ENCODE results near the gene FHIT. TPM values are rescaled to one million over a fixed set of nuclear protein-coding genes. Genes with fewer than 3 reads are reported as not detected.
"Not testable (repeated sequence)": the region's sequence is repeated elsewhere in the genome, so short reads cannot be mapped to it uniquely, and the experiment has no call there.

The FHIT gene
- total and polyA plus RNA-seq, 2 experiments from 2014 or later, result 9.7 to 16.2 TPM

DNA sequence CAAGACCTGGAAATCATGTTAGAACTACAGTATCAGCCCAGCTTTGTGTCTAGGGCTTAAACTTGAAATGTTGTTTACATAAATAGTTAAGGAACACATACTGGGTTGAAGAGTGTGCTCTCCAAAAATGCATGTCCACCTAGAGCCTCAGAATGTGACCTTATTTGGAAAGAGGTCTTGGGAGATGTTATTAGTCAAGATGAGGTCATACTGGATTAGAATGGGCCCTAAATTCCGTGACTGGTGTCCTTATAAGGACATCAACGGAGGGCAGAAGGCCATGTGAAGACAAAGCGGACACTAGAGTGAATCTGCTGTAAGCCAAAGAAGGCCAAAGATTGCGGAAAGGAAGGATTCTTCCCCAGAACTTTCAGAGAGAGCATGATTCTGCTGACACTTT lies 1442.2 kb downstream of the FHIT start:
- Histone ChIP-seq H3K4me2 (no peak overlapping the region), H3K9me2 (replicated peaks; ENCODE audit: insufficient read depth) (no peaks in the 10 kb centered on the region)

DNA sequence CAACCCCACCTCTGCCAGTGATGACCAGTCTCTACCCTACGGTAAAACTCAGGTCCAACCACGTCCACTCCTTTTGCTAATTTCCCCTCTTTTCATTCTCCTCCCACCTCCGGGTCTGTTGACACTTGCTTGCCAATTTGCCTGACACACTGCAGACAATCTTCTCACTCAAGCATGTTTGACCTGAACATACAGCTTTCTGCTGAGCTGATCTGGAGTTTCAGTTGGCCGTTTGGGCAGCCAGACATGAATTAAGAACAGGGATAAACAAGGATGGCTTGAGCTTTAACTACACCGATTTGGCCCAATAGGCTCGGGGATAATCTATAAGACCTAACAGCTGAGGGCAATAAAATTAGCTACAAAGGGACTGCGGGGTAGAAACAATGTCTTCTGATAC lies 1442.8 kb downstream of the FHIT start:
- no peak for TF ChIP-seq EZH2 (IDR thresholded peaks at IDR 0.05; ENCODE audit: borderline replicate concordance)
- TF ChIP-seq, protein P1, sequence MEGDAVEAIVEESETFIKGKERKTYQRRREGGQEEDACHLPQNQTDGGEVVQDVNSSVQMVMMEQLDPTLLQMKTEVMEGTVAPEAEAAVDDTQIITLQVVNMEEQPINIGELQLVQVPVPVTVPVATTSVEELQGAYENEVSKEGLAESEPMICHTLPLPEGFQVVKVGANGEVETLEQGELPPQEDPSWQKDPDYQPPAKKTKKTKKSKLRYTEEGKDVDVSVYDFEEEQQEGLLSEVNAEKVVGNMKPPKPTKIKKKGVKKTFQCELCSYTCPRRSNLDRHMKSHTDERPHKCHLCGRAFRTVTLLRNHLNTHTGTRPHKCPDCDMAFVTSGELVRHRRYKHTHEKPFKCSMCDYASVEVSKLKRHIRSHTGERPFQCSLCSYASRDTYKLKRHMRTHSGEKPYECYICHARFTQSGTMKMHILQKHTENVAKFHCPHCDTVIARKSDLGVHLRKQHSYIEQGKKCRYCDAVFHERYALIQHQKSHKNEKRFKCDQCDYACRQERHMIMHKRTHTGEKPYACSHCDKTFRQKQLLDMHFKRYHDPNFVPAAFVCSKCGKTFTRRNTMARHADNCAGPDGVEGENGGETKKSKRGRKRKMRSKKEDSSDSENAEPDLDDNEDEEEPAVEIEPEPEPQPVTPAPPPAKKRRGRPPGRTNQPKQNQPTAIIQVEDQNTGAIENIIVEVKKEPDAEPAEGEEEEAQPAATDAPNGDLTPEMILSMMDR (IDR thresholded peaks at IDR 0.05; ENCODE audit: poor library complexity), result no peak
- no peak for TF ChIP-seq EZH2phosphoT487 (IDR thresholded peaks at IDR 0.05; ENCODE audit: low read depth, severe bottlenecking, unreplicated experiment)
- H3K79me2 ChIP-seq, result no peaks in the 10 kb centered on the region
- H3K9me2 ChIP-seq (replicated peaks; ENCODE audit: insufficient read depth), result no peaks in the 10 kb centered on the region
- H3K4me3 ChIP-seq, result no peak overlapping the region
- DNase-seq (ENCODE audit: low spot score), result no peak
- no peak overlapping the region for H3K4me2 ChIP-seq
- H3K4me1 ChIP-seq (ENCODE audit: insufficient read depth), result no peaks in the 10 kb centered on the region
- no peak overlapping the region for H3K27ac ChIP-seq
- WGBS (ENCODE audit: low lambda C conversion rate, missing lambda C conversion rate), result 63% methylated on average over 7 of the region's 7 CpGs
- H4K20me1 ChIP-seq (ENCODE audit: insufficient read depth, poor library complexity, severe bottlenecking), result no peaks in the 10 kb centered on the region
- no peaks in the 10 kb centered on the region for H3K36me3 ChIP-seq (replicated peaks; ENCODE audit: insufficient read depth, low read depth)
- no peaks in the 10 kb centered on the region for H3K27me3 ChIP-seq
- no peak overlapping the region for H2AFZ ChIP-seq
- no peaks in the 10 kb centered on the region for H3K9me3 ChIP-seq (ENCODE audit: low read depth)

More for the DNA sequence above, 1442.2 kb downstream of the FHIT start:
- 70% methylated on average over 4 of the region's 4 CpGs for WGBS (ENCODE audit: low lambda C conversion rate, missing lambda C conversion rate)
- no peak overlapping the region for H3K27ac ChIP-seq
- H3K79me2 ChIP-seq, result no peaks in the 10 kb centered on the region
- no peak for DNase-seq (ENCODE audit: low spot score)
- TF ChIP-seq, protein P1 (IDR thresholded peaks at IDR 0.05; ENCODE audit: poor library complexity), result no peak
- TF ChIP-seq EZH2phosphoT487 (IDR thresholded peaks at IDR 0.05; ENCODE audit: low read depth, severe bottlenecking, unreplicated experiment), result no peak
- TF ChIP-seq EZH2 (IDR thresholded peaks at IDR 0.05; ENCODE audit: borderline replicate concordance), result no peak
- H2AFZ ChIP-seq, result no peak overlapping the region
- no peak overlapping the region for H3K4me3 ChIP-seq
- H4K20me1 ChIP-seq (ENCODE audit: insufficient read depth, poor library complexity, severe bottlenecking), result no peaks in the 10 kb centered on the region
- H3K27me3 ChIP-seq, result no peaks in the 10 kb centered on the region
- no peaks in the 10 kb centered on the region for H3K9me3 ChIP-seq (ENCODE audit: low read depth)
- H3K36me3 ChIP-seq (replicated peaks; ENCODE audit: insufficient read depth, low read depth), result no peaks in the 10 kb centered on the region
- no peaks in the 10 kb centered on the region for H3K4me1 ChIP-seq (ENCODE audit: insufficient read depth)

DNA sequence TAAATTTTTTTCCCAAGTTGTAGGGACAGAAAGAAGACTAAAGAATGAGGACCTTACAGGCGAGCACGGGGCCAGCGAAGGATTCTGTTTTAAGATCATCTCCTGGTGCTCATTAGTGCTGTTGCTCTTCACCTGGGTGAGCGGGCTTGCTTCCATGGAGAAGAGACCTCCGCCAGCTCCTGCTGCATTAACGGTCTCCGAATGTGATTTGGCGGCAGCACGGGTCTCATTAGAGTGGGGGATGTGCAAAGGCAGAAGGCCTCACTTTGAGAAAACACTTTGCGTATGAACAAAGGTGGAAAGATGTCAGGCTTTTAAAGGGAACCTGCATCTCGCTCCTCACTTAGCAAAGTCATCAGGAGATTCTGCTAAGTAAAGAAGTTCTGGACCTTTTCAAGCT lies 1448.0 kb downstream of the FHIT start:
- no peaks in the 10 kb centered on the region for H3K79me2 ChIP-seq
- no peak for DNase-seq (ENCODE audit: low spot score)
- no peak overlapping the region for H3K4me3 ChIP-seq
- H3K9me3 ChIP-seq (ENCODE audit: low read depth), result no peaks in the 10 kb centered on the region
- WGBS (ENCODE audit: low lambda C conversion rate, missing lambda C conversion rate), result 87% methylated on average over 11 of the region's 11 CpGs
- H3K27me3 ChIP-seq, result no peaks in the 10 kb centered on the region
- H3K36me3 ChIP-seq (replicated peaks; ENCODE audit: insufficient read depth, low read depth), result no peaks in the 10 kb centered on the region
- H4K20me1 ChIP-seq (ENCODE audit: insufficient read depth, poor library complexity, severe bottlenecking), result no peaks in the 10 kb centered on the region
- no peaks in the 10 kb centered on the region for H3K4me1 ChIP-seq (ENCODE audit: insufficient read depth)
- no peaks in the 10 kb centered on the region for H3K9me2 ChIP-seq (replicated peaks; ENCODE audit: insufficient read depth)
- TF ChIP-seq EZH2 (IDR thresholded peaks at IDR 0.05; ENCODE audit: borderline replicate concordance), result no peak
- TF ChIP-seq EZH2phosphoT487 (IDR thresholded peaks at IDR 0.05; ENCODE audit: low read depth, severe bottlenecking, unreplicated experiment), result no peak
- TF ChIP-seq, protein P1 (IDR thresholded peaks at IDR 0.05; ENCODE audit: poor library complexity), result no peak
- H3K4me2 ChIP-seq, result no peak overlapping the region
- no peak overlapping the region for H2AFZ ChIP-seq
- H3K27ac ChIP-seq, result no peak overlapping the region

DNA sequence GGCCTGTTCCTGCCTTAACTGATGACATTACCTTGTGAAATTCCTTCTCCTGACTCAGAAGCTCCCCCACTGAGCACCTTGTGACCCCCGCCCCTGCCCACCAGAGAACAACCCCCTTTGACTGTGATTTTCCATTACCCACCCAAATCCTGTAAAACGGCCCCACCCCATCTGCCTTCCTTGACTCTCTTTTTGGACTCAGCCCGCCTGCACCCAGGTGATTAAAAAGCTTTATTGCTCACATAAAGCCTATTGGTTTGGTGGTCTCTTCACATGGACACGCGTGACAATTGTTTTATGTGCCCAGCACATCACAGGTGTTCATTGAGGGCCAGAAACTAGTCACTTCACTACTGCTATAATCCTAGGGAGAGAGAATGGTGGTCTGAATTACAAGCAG lies 1448.8 kb downstream of the FHIT start:
- not testable (repeated sequence) for DNase-seq (ENCODE audit: low spot score); H2AFZ ChIP-seq; H3K79me2 ChIP-seq; H3K4me1 ChIP-seq (ENCODE audit: insufficient read depth); H3K9me2 ChIP-seq (replicated peaks; ENCODE audit: insufficient read depth); H3K27ac ChIP-seq; H3K27me3 ChIP-seq; H3K4me3 ChIP-seq; H3K36me3 ChIP-seq (replicated peaks; ENCODE audit: insufficient read depth, low read depth); H4K20me1 ChIP-seq (ENCODE audit: insufficient read depth, poor library complexity, severe bottlenecking); H3K4me2 ChIP-seq; H3K9me3 ChIP-seq (ENCODE audit: low read depth)
- WGBS (ENCODE audit: low lambda C conversion rate, missing lambda C conversion rate), result 90% methylated on average over 5 of the region's 5 CpGs

Data from hepatocyte (in vitro differentiated cells).